ENCODE measurements around the gene TMEM131.

The TMEM131 gene

DNA sequence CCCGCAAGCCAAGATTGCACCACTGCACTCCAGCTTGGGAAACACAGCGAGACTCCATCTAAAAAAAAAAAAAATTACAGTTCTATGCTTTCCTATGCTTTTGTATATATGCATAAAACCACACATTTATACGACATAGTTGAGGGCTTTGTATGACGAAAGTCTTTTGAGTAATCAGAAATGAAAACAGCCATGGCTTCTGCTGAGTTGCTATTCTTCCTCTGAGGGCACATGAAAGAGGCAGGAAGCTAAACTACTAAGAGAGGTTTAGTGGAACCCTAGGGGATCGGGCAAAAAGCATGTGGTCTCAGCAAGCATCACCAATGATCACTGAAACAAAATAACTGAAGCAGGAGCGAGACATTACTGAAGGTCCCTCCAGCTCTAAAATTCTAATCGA lies 182.8 kb downstream of the TMEM131 start:
- DNase-seq (ENCODE audit: low read depth): no peak

DNA sequence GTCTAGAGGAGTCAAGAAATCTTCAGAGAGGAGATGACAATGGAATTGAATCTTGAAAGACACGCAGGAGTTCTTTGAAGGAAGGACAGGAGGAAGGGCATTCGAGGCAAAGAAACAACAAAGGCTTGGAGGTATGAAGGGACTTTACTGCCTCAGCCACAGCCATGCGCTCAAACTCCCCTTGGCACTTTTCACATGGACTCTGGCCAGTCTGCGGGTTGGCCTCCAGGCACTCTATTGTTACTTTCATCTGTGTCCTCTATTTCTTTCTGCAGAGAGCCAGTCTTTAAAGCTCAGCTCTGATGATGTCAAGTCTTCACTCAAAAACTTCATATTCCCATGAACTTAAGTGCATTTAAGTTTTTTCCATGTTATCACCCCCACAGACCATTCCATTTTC lies 186.9 kb downstream of the TMEM131 start:
- no peak for DNase-seq (ENCODE audit: low read depth)

DNA sequence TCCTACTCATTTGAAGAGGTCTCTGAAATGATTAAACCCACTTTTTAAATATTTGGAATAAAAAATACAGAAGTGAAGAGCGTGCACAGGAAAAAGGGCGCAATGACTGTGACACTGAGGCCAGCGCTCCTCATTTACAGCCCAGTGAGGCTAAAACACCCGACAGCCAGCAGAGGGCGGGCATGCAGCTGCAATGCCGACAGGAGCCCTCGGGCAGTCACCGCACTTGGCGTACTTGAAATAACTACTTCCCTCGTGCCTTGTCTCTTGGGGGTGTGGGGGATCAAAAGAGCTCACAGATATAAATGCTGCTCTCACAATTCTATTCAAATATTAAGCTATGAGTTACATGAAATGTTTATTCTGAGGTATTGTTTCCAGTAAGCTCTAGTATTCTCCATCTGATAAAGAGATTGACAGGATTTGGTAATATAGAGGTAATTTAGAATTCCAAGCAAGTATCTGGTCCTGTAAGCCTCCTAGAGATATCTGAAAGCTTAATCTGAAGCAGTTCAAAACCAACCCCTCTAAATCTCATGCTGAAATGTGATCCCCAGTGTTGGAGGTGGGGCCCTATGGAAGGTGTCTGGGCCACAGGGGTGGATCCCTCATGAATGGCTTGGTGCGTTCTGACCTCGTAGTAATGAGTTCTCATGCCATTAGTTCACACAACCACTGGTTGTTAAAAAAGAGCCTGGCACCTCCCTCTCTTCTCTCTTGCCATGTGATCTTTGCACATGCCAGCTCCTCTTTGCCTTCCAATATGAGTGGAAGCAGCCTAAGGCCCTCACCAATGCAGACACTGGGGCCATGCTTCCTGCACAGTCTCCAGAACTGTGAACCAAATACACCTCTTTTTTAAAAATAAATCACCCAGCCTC lies 188.8 kb downstream of the TMEM131 start:
- DNase-seq (ENCODE audit: low read depth): peak; percentile 72

DNA sequence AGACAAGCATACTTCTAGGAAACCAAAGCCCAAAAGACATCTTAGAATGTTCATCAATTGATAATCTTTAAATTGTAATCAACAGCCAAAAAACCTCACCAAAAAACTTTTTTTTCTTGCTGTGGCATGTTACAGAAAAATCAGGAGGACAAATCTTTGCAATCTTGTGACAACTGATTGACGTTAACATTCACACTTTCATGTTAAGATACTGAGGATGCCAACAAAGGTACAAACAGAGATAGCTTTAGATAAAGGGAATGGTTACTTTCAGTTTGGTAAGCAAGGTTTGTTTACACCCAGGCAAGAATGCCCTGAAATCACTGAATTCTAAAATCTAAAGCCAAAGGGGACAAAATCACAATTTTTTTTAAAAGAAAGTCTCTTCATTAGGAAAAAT lies 190.0 kb downstream of the TMEM131 start:
- no peak for DNase-seq (ENCODE audit: low read depth)

DNA sequence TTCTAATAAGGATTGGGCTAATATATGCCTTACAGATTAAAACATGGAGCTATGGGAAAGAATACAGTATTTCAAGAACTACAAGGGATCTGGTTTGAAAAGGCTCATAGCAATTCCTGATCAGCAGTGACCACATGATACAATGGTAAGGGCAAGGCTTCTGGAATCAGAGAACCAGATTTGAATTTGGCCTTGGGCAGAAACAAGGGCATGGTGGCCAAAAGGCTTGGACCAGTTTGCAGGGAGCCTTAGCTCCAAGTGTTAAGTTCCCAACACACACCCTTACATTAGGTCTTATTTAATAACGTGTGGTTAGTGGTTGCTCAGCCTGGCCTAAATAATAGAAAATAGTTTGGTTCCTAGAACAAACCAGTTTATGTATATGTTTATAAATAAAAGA lies 194.7 kb downstream of the TMEM131 start:
- DNase-seq (ENCODE audit: low read depth): no peak

DNA sequence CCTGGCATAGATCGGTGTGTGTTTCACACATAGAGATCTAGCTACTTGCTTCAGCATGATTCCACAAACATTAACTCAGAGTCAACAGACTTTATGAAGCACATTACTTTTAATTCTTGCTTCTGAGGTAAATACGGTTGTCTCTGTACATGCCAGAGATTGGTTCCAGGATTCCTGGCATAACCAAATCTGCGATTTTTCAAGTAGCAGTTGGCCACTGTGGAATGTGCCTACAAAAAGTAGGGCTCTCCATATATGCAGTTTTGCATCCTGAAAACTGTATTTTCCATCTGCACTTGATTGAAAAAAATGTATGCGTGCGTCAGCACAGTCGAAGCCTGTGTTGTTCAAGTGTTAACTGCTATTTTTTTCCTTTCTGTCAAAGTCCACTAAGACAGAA lies 197.3 kb downstream of the TMEM131 start:
- DNase-seq (ENCODE audit: low read depth): no peak

DNA sequence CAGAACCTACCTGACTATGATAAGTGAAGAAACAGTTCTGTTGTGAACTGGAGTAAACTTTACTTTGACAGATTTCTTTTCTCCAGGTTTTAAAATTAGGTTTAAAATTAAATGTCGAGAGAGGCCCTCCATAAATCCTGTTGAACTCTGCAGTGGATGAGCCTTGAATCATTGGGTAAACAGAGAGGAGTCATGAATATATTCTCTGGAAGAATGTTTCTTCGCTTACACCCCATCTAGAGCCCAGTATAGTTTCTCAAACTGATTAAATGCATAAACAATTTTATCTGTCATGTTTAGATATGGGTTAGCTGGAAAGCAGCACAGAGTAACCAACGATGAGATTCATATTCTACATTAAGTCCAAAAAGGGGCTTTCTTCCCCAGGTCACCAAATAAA lies 198.4 kb downstream of the TMEM131 start:
- DNase-seq (ENCODE audit: low read depth): no peak

DNA sequence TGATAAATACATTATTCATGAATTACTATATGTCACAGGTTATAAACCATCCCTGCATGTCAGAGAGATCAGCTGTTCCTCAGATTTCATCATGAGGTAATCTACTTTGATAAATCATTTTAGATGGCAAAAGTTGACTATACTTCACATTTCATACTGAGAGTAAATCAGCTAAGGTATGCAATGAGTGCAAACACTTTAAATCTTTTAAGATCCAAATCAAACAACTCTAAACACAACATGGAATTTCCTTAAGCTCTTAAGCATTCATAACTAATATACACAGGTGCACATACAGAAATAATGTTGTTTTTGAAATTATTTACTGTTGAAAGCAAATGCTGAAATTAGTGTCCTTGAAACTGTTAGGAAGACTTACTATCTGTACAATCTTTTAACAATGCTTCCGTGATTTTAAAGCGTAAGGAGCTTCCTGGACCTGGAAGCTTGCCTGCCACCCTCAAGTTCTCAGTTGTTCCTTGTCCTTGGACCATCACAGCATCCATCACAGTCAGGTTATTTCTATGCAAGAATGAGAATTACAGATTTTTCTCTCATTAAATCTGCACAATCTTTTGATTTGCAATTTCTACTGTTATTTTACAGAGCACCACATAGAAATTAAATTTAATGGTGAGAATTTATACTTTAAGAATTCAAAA lies 199.2 kb downstream of the TMEM131 start:
- DNase-seq (ENCODE audit: low read depth): no peak

DNA sequence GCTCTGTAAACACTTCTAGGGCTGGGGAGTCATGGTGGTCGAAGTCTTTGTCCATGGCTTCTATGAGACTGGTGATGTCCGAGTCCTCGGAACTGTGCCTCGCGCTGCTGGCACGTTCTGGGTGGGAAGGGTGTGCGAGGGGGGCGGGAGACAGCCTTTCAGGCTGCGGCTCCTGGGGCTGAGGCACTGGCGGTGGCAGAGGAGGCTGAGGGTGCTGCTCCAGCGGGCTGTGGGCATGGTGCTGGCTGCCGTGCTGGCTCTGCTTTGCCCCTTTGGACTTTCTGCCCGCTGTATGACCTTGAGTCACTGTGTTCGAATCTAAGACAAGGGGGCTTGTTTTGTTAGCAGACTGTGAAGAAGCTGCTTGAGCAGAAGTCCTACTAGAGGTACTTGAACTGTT lies 203.3 kb downstream of the TMEM131 start:
- no peak for DNase-seq (ENCODE audit: low read depth)

DNA sequence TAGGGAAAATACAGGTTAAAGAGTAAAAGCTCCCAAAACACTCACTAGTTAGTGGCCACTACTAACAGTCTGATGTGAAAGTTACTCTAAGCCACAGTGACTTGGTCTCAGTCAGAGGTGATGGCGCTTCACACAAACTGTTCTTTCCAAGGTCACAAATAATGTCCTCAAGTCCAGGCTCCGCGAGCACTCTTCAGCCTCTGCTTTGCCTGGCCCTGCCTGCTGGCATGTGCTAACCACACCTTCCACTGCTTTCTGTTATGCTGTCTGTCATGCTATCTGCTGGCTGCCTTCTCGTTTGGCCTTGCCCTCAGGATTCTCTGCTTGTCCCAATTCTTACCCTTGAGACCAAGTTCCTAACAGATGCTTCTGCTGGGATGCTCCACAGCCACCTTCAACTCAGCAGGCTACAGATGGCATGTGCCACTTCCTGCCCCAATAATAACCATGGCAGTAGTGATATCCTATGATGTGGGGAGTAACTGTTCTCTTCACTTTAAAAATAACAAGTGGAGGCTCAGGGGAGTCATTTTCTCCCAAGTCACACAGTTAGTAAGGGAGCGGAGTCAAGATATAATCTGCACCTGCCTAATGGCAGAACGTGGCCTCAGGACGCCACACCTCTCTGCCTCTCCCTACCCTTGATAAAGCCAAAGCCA lies 206.6 kb downstream of the TMEM131 start:
- no peak for DNase-seq (ENCODE audit: low read depth)

DNA sequence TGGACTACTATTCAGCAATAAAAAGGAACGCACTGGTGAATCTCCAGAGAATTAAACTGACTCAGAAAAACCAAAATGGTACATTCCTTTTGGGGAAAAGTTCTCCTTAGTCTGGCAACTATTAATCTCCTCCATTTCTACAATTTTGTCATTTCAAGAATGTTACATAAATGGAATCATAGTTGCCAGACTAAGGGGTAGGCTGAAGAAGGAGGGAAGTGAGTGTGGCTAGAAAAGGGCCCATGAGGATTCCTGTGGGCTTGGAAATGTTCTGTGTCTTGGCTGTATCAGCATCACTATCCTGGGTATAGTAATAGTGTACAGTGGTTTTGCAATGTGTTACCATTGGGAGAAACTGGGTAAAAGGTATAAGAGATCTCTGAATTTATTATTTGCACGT lies 209.9 kb downstream of the TMEM131 start:
- DNase-seq (ENCODE audit: low read depth): peak; percentile 8

DNA sequence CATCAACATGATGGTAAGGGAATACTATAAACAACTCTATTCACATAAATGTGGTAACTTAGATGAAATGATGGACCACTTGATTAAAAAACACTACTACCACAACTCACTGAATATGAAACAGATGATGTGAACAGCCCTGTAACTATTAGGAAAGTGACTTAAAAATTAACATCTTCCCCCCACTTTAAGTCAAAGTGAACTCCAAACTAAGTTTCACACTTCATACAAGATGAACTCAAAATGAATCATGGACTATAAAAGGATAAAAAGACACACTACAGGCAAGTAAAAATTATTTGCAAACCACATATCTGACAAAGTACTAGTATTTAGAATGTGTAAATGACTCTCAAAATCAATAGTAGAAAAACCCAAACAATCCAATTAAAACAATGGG lies 210.8 kb downstream of the TMEM131 start:
- DNase-seq (ENCODE audit: low read depth): no peak

DNA sequence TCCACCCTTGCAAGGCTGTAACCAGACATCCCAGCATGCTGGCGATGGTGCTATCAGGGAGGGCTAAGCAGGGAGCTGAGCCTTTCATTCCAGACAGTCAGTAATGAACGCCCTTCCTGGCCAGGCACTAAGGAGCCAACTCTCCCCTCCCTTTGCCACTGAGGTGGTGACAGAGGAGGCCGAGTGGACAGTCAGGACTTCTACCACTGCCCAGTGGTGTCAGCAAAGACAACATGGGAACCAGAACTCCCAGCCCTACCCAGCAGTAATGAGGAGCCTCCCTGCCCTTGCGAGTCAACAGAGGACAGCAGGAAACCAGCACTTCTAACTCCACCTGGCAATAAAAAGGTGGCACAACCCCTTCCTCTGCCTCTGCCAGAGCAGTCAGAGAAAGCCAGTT lies 213.8 kb downstream of the TMEM131 start:
- DNase-seq (ENCODE audit: low read depth): no peak

DNA sequence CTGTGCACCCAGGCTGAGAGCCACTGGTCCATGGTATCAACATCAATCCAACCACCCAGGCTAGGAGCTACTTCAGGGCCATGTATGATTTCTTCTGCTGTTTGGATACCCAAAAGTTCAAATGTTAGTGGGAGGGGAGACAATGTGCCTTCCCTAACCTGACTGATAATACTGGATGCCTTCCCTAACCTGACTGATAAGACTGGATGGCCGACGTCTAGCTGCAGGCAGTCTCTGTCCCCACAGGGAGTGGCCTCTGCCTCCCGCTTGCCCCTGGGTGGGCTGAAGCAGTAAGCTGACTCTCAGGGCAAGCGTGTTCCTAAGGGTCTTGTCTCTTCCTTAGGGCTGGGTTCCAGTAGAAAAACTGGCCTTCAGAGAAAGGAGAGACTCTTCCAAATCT lies 216.6 kb downstream of the TMEM131 start:
- DNase-seq (ENCODE audit: low read depth): no peak

DNA sequence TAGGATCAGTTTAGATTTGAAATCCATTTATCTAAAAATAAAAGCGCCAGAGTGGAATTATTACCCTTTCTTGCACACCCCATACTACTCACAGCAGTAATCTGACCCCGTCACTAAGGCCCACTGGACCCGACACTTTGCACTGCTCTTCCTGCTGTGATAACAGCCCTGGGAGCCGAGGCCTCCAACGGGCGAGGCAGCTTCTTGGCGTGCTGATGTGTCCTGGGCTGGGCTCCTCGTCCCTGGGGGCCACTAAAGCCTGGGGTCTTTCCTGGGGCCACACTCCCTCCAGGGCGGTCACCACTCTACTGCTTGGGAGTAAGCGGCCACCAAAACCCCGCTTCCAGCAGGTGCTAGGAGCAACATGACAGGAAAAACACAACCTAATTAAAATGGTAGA lies 220.7 kb downstream of the TMEM131 start:
- DNase-seq (ENCODE audit: low read depth): no peak

DNA sequence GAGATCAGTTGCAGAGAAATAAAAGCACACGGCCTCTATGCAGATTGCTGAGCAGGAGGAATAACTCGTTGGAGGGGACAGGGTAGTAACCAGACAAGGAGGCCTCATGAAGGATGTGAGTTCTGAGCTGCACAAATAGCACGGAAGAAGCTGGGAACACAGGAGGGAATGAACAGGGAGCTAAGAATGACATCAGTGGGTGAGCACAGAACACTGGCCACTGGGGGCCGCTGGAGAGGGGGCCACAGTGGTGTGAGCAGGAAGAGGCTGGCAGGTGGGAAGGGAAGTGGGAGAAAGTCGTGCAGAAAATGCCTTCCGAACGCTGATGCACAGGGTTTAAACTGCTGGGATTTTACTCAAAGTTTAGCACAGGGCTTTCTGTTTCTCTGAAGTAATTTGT lies 221.3 kb downstream of the TMEM131 start:
- DNase-seq (ENCODE audit: low read depth): no peak

DNA sequence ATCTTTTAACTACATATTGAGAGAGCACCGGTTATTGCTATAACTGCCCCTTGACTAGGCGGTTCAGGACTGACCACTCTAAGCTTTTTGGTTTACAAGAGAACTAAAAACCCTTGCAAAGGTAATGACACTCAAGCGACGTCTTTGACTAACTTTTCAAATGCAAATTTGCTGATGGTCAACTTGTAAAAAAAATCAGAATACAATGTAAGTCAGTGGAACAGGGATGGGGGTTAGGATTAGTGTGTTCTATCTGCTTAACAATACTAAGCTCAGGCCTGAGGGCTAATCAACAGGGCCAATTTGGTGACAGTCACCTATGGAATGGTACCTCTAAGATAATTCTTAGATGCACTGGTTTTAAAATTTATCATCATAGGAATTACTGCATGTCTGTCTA lies 225.3 kb downstream of the TMEM131 start:
- DNase-seq (ENCODE audit: low read depth): no peak

DNA sequence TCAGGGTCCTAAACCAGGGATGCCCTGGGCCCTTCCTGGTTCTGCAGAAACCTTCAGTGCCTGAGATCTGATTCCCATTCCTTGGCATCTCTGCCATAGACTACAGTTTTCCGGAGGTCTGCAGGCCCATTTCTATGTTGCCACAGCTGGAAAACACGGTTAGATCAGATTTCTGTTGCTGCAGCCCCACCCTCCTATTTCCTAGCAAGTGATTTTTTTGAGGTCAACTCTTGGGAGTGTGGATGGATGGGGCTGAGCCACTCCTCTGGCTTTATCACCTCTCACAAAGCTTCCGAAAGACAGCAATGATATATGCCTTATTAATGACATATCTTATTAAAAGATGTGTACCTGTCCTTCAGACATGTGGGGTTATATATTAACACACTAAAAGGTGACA lies 226.0 kb downstream of the TMEM131 start:
- no peak for DNase-seq (ENCODE audit: low read depth)

DNA sequence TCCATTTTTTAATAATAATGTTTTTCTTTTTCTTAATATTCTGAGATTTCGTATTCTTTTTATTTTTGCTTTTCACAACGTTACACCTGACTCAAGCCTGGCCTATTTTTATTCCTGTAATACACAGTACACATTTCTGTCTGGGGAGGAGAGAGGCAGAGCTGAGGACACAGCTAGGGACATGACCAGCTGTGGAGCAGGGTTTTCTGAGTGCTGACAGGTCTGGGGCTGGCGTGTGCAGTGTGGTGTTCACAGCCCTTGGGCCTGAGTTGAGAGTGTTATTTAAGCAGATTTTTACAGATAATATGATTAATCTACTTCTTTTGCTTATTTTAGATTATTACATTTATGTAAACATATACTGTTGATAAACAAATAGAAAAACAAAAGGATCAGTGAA lies 226.4 kb downstream of the TMEM131 start:
- DNase-seq (ENCODE audit: low read depth): no peak

DNA sequence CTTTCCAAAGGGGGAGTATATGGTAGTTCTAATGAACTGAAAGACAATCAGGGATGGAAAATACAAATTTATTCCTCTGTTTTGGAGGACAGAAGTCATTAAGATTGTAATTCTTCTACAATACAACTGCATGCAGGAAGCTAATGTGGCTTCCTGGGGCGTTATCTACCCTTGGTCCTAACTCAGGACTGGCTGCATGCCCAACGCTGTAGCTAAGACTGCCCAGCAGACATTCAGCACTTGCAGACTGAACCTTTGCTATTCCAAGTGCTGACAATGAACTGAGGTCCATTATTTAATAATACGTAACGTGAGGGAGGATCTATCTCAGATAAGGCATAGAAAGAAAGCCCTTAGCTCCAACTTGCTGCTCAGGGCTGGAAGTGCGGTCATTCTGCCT lies 229.2 kb downstream of the TMEM131 start:
- DNase-seq (ENCODE audit: low read depth): no peak

DNA sequence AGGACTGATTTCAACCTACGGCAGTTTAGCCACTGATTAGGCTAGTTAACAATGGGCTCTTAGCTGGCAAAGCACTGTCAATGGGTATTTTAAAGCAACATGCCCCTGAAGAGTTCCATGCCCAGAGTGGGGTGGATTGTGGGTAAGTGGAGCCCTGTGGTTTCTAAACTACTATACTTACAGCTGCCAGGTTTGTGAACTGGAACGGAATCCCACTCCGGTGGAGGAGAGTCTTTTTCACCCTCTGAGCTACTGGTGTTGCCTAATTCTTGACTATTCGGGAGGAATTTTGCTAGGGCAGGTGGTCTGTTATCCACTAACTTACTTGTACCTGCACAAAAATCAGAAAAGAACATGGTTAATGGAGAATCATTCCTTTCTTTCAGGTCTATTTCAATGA lies 229.8 kb downstream of the TMEM131 start:
- DNase-seq (ENCODE audit: low read depth): no peak

DNA sequence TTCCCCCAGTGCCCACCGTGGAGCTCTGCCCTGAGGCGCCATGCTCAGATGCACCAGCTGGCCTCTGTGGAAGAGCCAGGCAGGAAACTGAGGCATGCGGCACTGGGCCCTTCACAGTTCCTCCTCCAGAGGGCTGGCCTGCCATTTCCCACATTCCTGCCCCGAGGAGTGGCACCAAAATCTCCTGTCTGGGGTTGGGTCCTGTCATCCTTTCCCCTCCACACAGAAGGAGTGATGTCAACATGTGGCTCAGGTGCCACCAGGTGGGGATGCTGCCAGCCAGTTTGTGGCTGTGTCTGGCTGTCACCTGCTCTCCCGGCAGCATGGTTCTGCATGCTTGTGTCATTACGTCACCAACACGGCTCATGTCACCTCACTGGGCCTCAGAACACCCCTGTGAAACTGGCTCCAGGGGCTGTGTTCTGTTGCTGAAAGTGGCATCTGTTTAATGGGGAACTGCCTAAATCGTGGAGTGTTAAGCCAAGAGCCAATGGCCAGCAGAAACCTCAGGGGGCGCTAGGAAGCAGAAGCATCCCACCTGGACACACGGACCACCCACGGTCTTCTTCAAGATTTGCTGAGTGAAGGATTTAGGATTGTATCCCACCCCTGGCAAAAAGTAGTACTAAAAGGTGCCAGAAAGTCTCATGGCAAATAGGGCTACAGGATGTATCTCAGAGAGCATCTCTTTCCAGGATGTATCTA lies 231.0 kb downstream of the TMEM131 start:
- no peak for DNase-seq (ENCODE audit: low read depth)
